HepG2 (cell line): ENCODE data around the gene SLC16A6. TPM values are rescaled to one million over a fixed set of nuclear protein-coding genes. Genes with fewer than 3 reads are reported as not detected.

ENCODE experiments used
- ATF7 ChIP-seq, 2 experiments: fragments of 450-650 bp in 1 of 2; sonication (generic) in 1 of 2; formaldehyde crosslinking in 1 of 2; IDR thresholded peaks; 2 replicates each; pipeline versions ENCODE4 v1.4.0 to v1.6.1; 2016 to 2020; ENCODE audit warnings: antibody characterized with exemption in 1 of 2, mild to moderate bottlenecking in 1 of 2, missing genetic modification reagents in 1 of 2
- BCLAF1 ChIP-seq: fragments of 450-650 bp; IDR thresholded peaks from 2 replicates; pipeline ENCODE4 v1.6.1; 2017; ENCODE audit warnings: mild to moderate bottlenecking
- FOXA1 ChIP-seq, 2 experiments: fragments of 450-650 bp in 1 of 2; sonication (generic) in 1 of 2; formaldehyde crosslinking in 1 of 2; IDR thresholded peaks; 2 replicates each; pipeline versions ENCODE4 v1.4.0 to v1.6.1; 2016 to 2020; ENCODE audit warnings: missing genetic modification reagents in 1 of 2
- MXD1 ChIP-seq: sonication (generic); formaldehyde crosslinking; IDR thresholded peaks from 2 replicates; pipeline ENCODE4 v1.4.0; 2020; ENCODE audit warnings: mild to moderate bottlenecking, missing genetic modification reagents
- RORA ChIP-seq: sonication (generic); formaldehyde crosslinking; IDR thresholded peaks from 2 replicates; pipeline ENCODE4 v1.5.0; 2020; ENCODE audit warnings: mild to moderate bottlenecking, missing genetic modification reagents, moderate library complexity
- SNAPC2 ChIP-seq: sonication (generic); formaldehyde crosslinking; IDR thresholded peaks from 2 replicates; pipeline ENCODE4 v1.8.1; 2022; ENCODE audit warnings: mild to moderate bottlenecking, missing genetic modification reagents
- TFE3 ChIP-seq: IDR thresholded peaks from 2 replicates; pipeline ENCODE4 v1.6.1; 2016
- ZBTB2 ChIP-seq: sonication (generic); formaldehyde crosslinking; IDR thresholded peaks from 2 replicates; pipeline ENCODE4 v1.8.0; 2022; ENCODE audit warnings: low read depth, missing genetic modification reagents
- ZBTB39 ChIP-seq: sonication (generic); formaldehyde crosslinking; IDR thresholded peaks from 2 replicates; pipeline ENCODE4 v1.5.0; 2020; ENCODE audit warnings: missing genetic modification reagents
- ZNF292 ChIP-seq: sonication (generic); formaldehyde crosslinking; IDR thresholded peaks from 2 replicates; pipeline ENCODE4 v1.8.1; 2022; ENCODE audit warnings: mild to moderate bottlenecking, low read depth, missing genetic modification reagents, borderline replicate concordance
- ZNF552 ChIP-seq: sonication (generic); formaldehyde crosslinking; IDR thresholded peaks from 2 replicates; pipeline ENCODE4 v1.9.0; 2022; ENCODE audit warnings: missing genetic modification reagents, mild to moderate bottlenecking, borderline replicate concordance
- ZNF687 ChIP-seq: sonication (generic); formaldehyde crosslinking; IDR thresholded peaks from 2 replicates; pipeline ENCODE4 v1.5.1; 2020; ENCODE audit warnings: mild to moderate bottlenecking, missing genetic modification reagents, moderate library complexity
- ZNF703 ChIP-seq: sonication (generic); formaldehyde crosslinking; IDR thresholded peaks from 2 replicates; pipeline ENCODE4 v1.5.1; 2020; ENCODE audit warnings: missing genetic modification reagents, mild to moderate bottlenecking, moderate library complexity, borderline replicate concordance
- ZNF773 ChIP-seq: sonication (generic); formaldehyde crosslinking; IDR thresholded peaks from 2 replicates; pipeline ENCODE4 v1.4.0; 2020; ENCODE audit warnings: missing genetic modification reagents, borderline replicate concordance
- polyA plus RNA-seq, 8 experiments: library from polyadenylated mRNA; depleted of rRNA in 3 of 8; stranded (reverse) in 7 of 8; unstranded in 1 of 8; fragments of >200 nt; fragmentation: Illumina TruSeq in 4 of 8; extraction: Trizol in 4 of 8; gene quantifications; 2 replicates each; pipeline versions ENCODE4 v1.2.1 to v1.2.3, GENCODE V29; 2011 to 2016; ENCODE audit warnings: low read depth in 4 of 8, missing spikeins in 1 of 8, mixed read lengths in 1 of 8; ENCODE audit not compliant: insufficient read depth in 1 of 8
- total RNA-seq, 5 experiments: library from RNA; depleted of rRNA; stranded (reverse); fragments of >200 nt; fragmentation: Illumina TruSeq; extraction: Trizol; gene quantifications; 2 replicates each; pipeline ENCODE4 v1.2.3, GENCODE V29; 2016; ENCODE audit warnings: low read depth in 1 of 5

The SLC16A6 gene
- total and polyA plus RNA-seq, 2 of the 13 experiments (the other 11 are each of a cell fraction or from before 2014, with no cell fraction given): 1.1 to 44.7 TPM

GRCh38 chr17:68247445-68248198 is 43.3 kb downstream of the SLC16A6 start, which contains the start of gene AMZ2 (continued):
- peak; percentile 97 for TF ChIP-seq ZNF687
- no peak for TF ChIP-seq RORA (CRISPR knock-in tag)
- TF ChIP-seq ZNF773 (CRISPR knock-in tag): no peak
- no peak for TF ChIP-seq FOXA1 (IDR thresholded peaks at IDR 0.05)
- peak; percentile 18; the same call in 1 of the 2 replicates for TF ChIP-seq FOXA1 (CRISPR knock-in tag; IDR thresholded peaks at IDR 0.05)
- peak; percentile 86; the same call in 1 of the 2 replicates for TF ChIP-seq MXD1
- no peak; the same call in 1 of the 2 replicates for TF ChIP-seq TFE3 (CRISPR knock-in tag)
- TF ChIP-seq ZNF703: no peak; the same call in 1 of the 2 replicates
- TF ChIP-seq ZNF292 (CRISPR knock-in tag): no peak
- no peak for TF ChIP-seq ATF7 (IDR thresholded peaks at IDR 0.05)
- TF ChIP-seq ATF7 (CRISPR knock-in tag; IDR thresholded peaks at IDR 0.05): no peak
- no peak; the same call in 1 of the 2 replicates for TF ChIP-seq ZBTB2
- no peak for TF ChIP-seq BCLAF1
- TF ChIP-seq ZNF552: peak; percentile 88
- peak; percentile 93; the same call in 1 of the 2 replicates for TF ChIP-seq SNAPC2
- 0 out of 2 replicates have a peak, but pooled peaks have one; percentile 84 for TF ChIP-seq ZBTB39
